ENCODE measurements around the gene PGR. TPM values are rescaled to one million over a fixed set of nuclear protein-coding genes. Genes with fewer than 3 reads are reported as not detected.
"Not testable (repeated sequence)": the region's sequence is repeated elsewhere in the genome, so short reads cannot be mapped to it uniquely, and the experiment has no call there.

The PGR gene
- total RNA-seq, 1 donor = 0.63 TPM

DNA sequence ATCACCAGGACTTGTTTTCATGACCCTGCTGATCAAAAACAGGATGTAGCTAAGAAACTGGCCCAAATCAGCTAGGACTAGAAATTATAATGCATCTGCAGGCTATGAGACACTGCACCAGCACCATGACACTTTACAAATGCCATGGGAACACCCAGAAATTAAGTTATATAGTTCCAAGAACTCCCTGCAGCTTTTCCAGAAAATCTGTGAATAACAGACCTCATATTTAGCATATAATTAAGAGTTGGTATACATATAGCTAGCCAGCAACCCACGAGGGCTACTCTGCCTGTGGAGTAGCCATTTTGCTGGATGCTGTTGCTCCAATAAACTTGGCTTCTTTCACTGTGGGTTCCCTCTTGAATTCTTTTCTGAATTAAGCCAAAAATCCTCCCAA, 101.0 kb downstream of the PGR start:
- no peak overlapping the region for H3K4me3 ChIP-seq (ENCODE audit: low read depth, low read length)
- no peak for TF ChIP-seq CTCF (IDR thresholded peaks at IDR 0.05; ENCODE audit: insufficient read depth, low read length)
- DNase-seq (ENCODE audit: low read depth) = no peak

DNA sequence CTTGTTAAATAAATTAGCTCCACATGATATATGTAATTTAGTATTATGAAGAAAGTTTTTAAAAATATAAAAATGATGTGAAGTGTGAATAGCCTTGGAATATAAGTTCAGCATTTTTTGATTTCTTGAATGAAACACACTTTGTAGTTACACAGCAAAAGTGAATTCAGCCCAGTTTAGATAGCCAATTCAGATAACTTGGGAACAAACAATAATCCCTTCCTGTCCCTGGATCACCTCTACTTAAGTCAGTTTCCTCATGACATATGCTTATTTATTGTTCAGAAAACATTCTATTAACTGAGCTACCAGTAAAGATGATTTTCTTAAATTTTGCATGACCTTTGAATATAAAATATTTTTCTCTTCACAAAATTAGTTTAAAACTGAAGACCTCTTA, 107.4 kb downstream of the PGR start:
- no peak overlapping the region for H3K4me3 ChIP-seq (ENCODE audit: low read depth, low read length)
- no peak for DNase-seq (ENCODE audit: low read depth)
- no peak for TF ChIP-seq CTCF (IDR thresholded peaks at IDR 0.05; ENCODE audit: insufficient read depth, low read length)

DNA sequence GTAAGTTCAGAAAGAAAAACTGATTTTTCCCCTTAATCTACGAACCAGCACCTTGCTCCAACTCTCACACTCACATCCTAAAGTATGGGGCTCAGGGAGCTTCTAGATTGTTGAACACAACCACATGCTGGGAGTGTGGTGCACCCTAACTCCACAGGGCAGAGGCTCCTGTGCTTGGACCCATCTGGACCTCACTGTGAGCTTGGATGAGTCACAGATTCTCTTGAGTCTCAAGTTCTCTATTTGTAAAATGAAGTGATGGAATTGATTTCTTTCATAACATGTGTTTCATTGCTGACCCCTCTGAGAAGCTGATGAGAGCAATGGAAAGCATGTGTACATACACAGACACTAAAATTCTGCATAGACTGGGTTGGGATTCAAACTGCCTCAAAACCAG, 109.7 kb downstream of the PGR start:
- no peak overlapping the region for H3K4me3 ChIP-seq (ENCODE audit: low read depth, low read length)
- no peak for DNase-seq (ENCODE audit: low read depth)
- no peak for TF ChIP-seq CTCF (IDR thresholded peaks at IDR 0.05; ENCODE audit: insufficient read depth, low read length)

GRCh38 chr11:101014600-101015285, 114.9 kb downstream of the PGR start:
- no peak overlapping the region for H3K4me3 ChIP-seq (ENCODE audit: low read depth, low read length)
- no peak for DNase-seq (ENCODE audit: low read depth)
- TF ChIP-seq CTCF (IDR thresholded peaks at IDR 0.05; ENCODE audit: insufficient read depth, low read length) = no peak

DNA sequence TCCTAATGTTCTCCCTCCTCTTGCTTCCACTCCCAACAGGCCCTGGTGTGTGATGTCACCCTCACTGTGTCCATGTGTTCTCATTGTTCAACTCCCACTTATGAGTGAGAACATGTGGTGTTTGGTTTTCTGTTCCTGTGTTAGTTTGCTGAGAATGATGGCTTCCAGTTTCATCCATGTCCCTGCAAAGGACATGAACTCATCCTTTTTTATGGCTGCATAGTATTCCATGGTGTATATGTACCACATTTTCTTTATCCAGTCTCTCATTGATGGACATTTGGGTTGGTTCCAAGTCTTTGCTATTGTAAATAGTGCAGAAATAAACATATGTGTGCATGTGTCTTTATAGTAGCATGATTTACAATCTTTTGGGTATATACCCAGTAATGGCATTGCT, 115.9 kb downstream of the PGR start:
- not testable (repeated sequence) for H3K4me3 ChIP-seq (ENCODE audit: low read depth, low read length); DNase-seq (ENCODE audit: low read depth)

DNA sequence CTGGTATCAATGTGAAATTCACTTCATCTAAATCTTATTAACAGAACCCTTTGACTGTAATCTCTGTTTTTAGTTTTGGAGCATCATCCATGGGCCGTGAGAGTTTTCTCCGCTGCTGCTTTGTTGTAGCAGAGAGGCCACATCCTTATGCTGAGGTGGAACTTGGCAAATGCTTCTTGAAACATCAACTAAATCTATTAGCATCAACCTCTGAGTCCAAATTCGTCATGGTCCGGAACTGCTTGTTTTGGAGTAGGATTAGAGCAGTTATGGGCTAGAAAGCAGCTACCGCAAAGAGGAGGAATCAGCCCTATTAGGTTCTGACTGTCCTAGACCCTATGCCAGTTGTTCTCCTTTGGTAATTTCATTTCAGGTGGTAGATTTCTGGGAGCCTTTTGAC, 117.7 kb downstream of the PGR start:
- DNase-seq (ENCODE audit: low read depth) = no peak
- no peak for TF ChIP-seq CTCF (IDR thresholded peaks at IDR 0.05; ENCODE audit: insufficient read depth, low read length)
- H3K4me3 ChIP-seq (ENCODE audit: low read depth, low read length) = no peak overlapping the region

GRCh38 chr11:101010899-101011298, 118.7 kb downstream of the PGR start:
- no peak for DNase-seq (ENCODE audit: low read depth)
- TF ChIP-seq CTCF (IDR thresholded peaks at IDR 0.05; ENCODE audit: insufficient read depth, low read length) = no peak

More at GRCh38 chr11:101010899-101011298, 118.7 kb downstream of the PGR start:
- no peak overlapping the region for H3K4me3 ChIP-seq (ENCODE audit: low read depth, low read length)
